Measurements from ENCODE around the gene NSG2. TPM values are rescaled to one million over a fixed set of nuclear protein-coding genes. Genes with fewer than 3 reads are reported as not detected.

Gene NSG2
- total and polyA plus RNA-seq, 2 donors (not counting 1 experiment from before 2014, with no cell fraction given) = not detected

DNA sequence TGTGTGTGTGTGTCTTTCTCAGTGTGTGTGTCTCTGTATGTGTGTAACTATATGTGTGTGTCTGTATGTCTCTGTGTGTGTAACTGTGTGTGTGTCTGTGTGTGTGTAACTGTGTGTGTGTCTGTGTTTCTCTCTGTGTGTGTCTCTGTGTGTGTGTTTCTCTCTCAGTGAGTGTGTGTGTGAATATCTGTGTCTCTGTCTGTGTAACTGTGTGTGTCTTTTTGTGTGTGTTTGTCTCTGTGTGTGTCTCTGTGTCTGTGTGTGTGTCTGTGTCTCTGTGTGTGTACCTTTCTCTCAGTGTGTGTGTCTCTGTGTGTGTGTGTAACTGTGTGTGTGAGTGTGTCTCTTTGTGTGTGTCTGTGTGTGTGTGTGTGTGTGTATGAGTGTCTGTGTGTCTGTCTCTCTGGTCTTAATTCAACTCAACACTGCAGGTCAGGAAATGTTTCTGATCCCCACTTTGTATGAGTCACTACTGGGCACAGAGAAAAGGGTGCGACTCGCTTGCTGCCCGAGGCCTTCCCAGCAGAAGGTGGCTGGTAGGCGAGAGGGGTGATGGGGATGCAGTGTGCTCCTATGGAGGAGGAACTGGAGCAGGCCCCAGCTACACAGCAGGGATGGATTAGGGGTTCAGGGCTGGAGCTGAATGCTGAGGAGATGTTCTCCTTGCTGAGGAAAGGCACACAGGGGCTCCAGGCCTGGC is 52.1 kb downstream of the NSG2 start:
- ATAC-seq (ENCODE audit: low read depth) (no peak), DNase-seq (no peak)
- Histone ChIP-seq H3K79me2 (ENCODE audit: control insufficient read depth, insufficient read depth, low read length) (no peaks in the 10 kb centered on the region), H3K4me2 (replicated peaks; ENCODE audit: low read depth, low read length, poor library complexity, severe bottlenecking) (no peak overlapping the region), H4K20me1 (ENCODE audit: control insufficient read depth, insufficient read depth, low read length, poor library complexity, severe bottlenecking) (no peaks in the 10 kb centered on the region), H3K4me1 (ENCODE audit: control insufficient read depth in 2 of 2, insufficient read depth in 2 of 2, low read length in 2 of 2) (no peaks in the 10 kb centered on the region), H3K27ac (ENCODE audit: low read length in 2 of 2) (no peak overlapping the region), H3K27me3 (replicated peaks in 1 of 4; ENCODE audit: control extremely low read depth in 1 of 4, control insufficient read depth in 3 of 4, insufficient read depth in 4 of 4, low read length in 3 of 4) (no peaks in the 10 kb centered on the region), H3K36me3 (replicated peaks in 1 of 2; ENCODE audit: control extremely low read depth in 1 of 2, control insufficient read depth in 1 of 2, extremely low read depth in 1 of 2, insufficient read depth in 2 of 2, low read length in 1 of 2) (no peaks in the 10 kb centered on the region), H3K4me3 (ENCODE audit: control extremely low read depth in 1 of 5, extremely low read depth in 1 of 5, insufficient read depth in 1 of 5, low read depth in 2 of 5, low read length in 4 of 5) (no peak overlapping the region), H3K9ac (ENCODE audit: low read length) (no peak overlapping the region), H3K9me3 (ENCODE audit: control extremely low read depth in 1 of 3, control insufficient read depth in 2 of 3, insufficient read depth in 1 of 3, low read length in 2 of 3) (peaks cover 0 to 14% (median 0%) of the 10 kb centered on the region in 3 donors), H2AFZ (ENCODE audit: insufficient read depth, low read depth, low read length, poor library complexity, severe bottlenecking) (no peak overlapping the region)
- H3K4me1 Mint-ChIP-seq = no peaks in the 10 kb centered on the region
- no peak overlapping the region for H3K4me3 Mint-ChIP-seq
- TF ChIP-seq, protein P1, sequence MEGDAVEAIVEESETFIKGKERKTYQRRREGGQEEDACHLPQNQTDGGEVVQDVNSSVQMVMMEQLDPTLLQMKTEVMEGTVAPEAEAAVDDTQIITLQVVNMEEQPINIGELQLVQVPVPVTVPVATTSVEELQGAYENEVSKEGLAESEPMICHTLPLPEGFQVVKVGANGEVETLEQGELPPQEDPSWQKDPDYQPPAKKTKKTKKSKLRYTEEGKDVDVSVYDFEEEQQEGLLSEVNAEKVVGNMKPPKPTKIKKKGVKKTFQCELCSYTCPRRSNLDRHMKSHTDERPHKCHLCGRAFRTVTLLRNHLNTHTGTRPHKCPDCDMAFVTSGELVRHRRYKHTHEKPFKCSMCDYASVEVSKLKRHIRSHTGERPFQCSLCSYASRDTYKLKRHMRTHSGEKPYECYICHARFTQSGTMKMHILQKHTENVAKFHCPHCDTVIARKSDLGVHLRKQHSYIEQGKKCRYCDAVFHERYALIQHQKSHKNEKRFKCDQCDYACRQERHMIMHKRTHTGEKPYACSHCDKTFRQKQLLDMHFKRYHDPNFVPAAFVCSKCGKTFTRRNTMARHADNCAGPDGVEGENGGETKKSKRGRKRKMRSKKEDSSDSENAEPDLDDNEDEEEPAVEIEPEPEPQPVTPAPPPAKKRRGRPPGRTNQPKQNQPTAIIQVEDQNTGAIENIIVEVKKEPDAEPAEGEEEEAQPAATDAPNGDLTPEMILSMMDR (IDR thresholded peaks at IDR 0.05) = no peak
- no peak for TF ChIP-seq EZH2 (IDR thresholded peaks at IDR 0.05; ENCODE audit: borderline replicate concordance, insufficient read depth, low read depth, low read length, poor library complexity, severe bottlenecking)
- no peaks in the 10 kb centered on the region for H3K9me3 Mint-ChIP-seq (ENCODE audit: insufficient read depth)
- ChIA-PET POLR2A (no interaction called here), CTCF (no interaction called here)
- H3K27me3 Mint-ChIP-seq = peaks cover 4% of the 10 kb centered on the region
- intact Hi-C loops (cut with micrococcal nuclease) = no loop called here
- 83% methylated on average over 4 of the region's 4 CpGs for WGBS (ENCODE audit: insufficient coverage)
- no peak overlapping the region for H3K27ac Mint-ChIP-seq

DNA sequence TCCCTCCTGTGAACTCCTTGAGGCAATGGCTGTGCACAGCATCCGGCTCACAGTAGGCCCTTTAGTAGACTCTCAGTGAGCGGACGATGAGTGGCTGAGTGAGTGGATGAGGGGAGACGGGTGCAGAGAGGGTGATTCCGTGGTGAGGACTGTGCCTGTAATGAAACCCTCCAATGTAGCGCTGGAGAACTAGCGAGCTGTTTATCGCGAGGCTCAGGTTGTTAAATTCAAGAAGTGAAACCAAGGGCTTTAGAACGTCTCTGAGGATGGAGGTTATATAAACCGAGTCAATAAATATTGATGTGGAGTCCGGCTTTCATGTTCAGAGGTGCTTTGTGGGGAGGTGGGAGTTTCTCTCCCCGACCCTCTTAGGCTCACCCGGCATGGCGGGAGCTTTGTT is 53.2 kb downstream of the NSG2 start:
- Mint-ChIP-seq H3K27ac (no peak overlapping the region), H3K27me3 (peaks cover 4% of the 10 kb centered on the region), H3K9me3 (ENCODE audit: insufficient read depth) (no peaks in the 10 kb centered on the region), H3K4me1 (no peaks in the 10 kb centered on the region), H3K4me3 (no peak overlapping the region)
- H3K4me2 ChIP-seq (replicated peaks; ENCODE audit: low read depth, low read length, poor library complexity, severe bottlenecking) = no peak overlapping the region
- H3K27me3 ChIP-seq (replicated peaks in 1 of 4; ENCODE audit: control extremely low read depth in 1 of 4, control insufficient read depth in 3 of 4, insufficient read depth in 4 of 4, low read length in 3 of 4) = no peaks in the 10 kb centered on the region
- no peak overlapping the region for H3K9ac ChIP-seq (ENCODE audit: low read length)
- ATAC-seq (ENCODE audit: low read depth) = no peak
- H3K36me3 ChIP-seq (replicated peaks in 1 of 2; ENCODE audit: control extremely low read depth in 1 of 2, control insufficient read depth in 1 of 2, extremely low read depth in 1 of 2, insufficient read depth in 2 of 2, low read length in 1 of 2) = no peaks in the 10 kb centered on the region
- H2AFZ ChIP-seq (ENCODE audit: insufficient read depth, low read depth, low read length, poor library complexity, severe bottlenecking) = no peak overlapping the region
- POLR2A ChIA-PET = no interaction called here
- intact Hi-C loops (cut with micrococcal nuclease) = no loop called here
- H3K27ac ChIP-seq (ENCODE audit: low read length in 2 of 2) = no peak overlapping the region
- no peak overlapping the region for H3K4me3 ChIP-seq (ENCODE audit: control extremely low read depth in 1 of 5, extremely low read depth in 1 of 5, insufficient read depth in 1 of 5, low read depth in 2 of 5, low read length in 4 of 5)
- no peaks in the 10 kb centered on the region for H4K20me1 ChIP-seq (ENCODE audit: control insufficient read depth, insufficient read depth, low read length, poor library complexity, severe bottlenecking)
- 91% methylated on average over 7 of the region's 15 CpGs for WGBS (ENCODE audit: insufficient coverage)
- no peak for DNase-seq
- no peak for TF ChIP-seq EZH2 (IDR thresholded peaks at IDR 0.05; ENCODE audit: borderline replicate concordance, insufficient read depth, low read depth, low read length, poor library complexity, severe bottlenecking)
- TF ChIP-seq, protein P1 (IDR thresholded peaks at IDR 0.05) = no peak
- no peaks in the 10 kb centered on the region for H3K4me1 ChIP-seq (ENCODE audit: control insufficient read depth in 2 of 2, insufficient read depth in 2 of 2, low read length in 2 of 2)
- peaks cover 0 to 14% (median 0%) of the 10 kb centered on the region in 3 donors for H3K9me3 ChIP-seq (ENCODE audit: control extremely low read depth in 1 of 3, control insufficient read depth in 2 of 3, insufficient read depth in 1 of 3, low read length in 2 of 3)
- CTCF ChIA-PET = interaction anchor here (0.5 kb wide), 1 partner anchor 27 kb away, joined by 3 read pairs; no protein-coding TSS in a partner anchor
- no peaks in the 10 kb centered on the region for H3K79me2 ChIP-seq (ENCODE audit: control insufficient read depth, insufficient read depth, low read length)

All from B cell (primary cell).